ENCODE data around the gene RNF8.

Gene RNF8

GRCh38 chr6:37406726-37407341, 53.1 kb downstream of the RNF8 start:
- no peaks in the 10 kb centered on the region for H3K36me3 ChIP-seq
- H3K4me3 ChIP-seq (ENCODE audit: low read depth, low read length): no peak overlapping the region
- no peaks in the 10 kb centered on the region for H3K9me3 ChIP-seq
- TF ChIP-seq, protein P1, sequence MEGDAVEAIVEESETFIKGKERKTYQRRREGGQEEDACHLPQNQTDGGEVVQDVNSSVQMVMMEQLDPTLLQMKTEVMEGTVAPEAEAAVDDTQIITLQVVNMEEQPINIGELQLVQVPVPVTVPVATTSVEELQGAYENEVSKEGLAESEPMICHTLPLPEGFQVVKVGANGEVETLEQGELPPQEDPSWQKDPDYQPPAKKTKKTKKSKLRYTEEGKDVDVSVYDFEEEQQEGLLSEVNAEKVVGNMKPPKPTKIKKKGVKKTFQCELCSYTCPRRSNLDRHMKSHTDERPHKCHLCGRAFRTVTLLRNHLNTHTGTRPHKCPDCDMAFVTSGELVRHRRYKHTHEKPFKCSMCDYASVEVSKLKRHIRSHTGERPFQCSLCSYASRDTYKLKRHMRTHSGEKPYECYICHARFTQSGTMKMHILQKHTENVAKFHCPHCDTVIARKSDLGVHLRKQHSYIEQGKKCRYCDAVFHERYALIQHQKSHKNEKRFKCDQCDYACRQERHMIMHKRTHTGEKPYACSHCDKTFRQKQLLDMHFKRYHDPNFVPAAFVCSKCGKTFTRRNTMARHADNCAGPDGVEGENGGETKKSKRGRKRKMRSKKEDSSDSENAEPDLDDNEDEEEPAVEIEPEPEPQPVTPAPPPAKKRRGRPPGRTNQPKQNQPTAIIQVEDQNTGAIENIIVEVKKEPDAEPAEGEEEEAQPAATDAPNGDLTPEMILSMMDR (IDR thresholded peaks at IDR 0.05; ENCODE audit: low read depth, low read length): no peak
- 0 out of 2 replicates have a peak, but pooled peaks cover 3% of the 10 kb centered on the region for H3K4me1 ChIP-seq
- DNase-seq: no peak
- H3K27me3 ChIP-seq: no peaks in the 10 kb centered on the region

DNA sequence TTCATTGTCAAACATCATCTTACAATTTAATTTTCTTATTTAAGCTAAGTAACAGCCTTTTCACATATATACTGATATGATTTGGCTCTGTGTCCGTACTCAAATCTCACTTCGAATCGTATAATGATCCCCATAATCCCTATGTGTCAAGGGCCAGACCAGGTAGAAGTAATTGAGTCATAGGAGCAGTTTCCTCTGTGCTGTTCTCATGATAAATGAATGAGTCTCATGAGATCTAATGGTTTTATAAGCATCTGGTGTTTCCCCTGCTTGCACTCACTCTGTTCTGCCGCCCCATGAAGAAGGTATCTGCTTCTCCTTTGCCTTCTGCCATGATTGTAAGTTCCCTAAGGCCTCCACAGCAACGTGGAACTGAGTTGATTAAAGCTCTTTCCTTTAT, 54.2 kb downstream of the RNF8 start:
- DNase-seq: no peak
- no peak overlapping the region for H3K4me3 ChIP-seq (ENCODE audit: low read depth, low read length)
- no peaks in the 10 kb centered on the region for H3K4me1 ChIP-seq
- TF ChIP-seq, protein P1 (IDR thresholded peaks at IDR 0.05; ENCODE audit: low read depth, low read length): no peak
- no peaks in the 10 kb centered on the region for H3K36me3 ChIP-seq
- H3K27me3 ChIP-seq: no peaks in the 10 kb centered on the region
- no peaks in the 10 kb centered on the region for H3K9me3 ChIP-seq

- no peak overlapping the region for H3K4me3 ChIP-seq (ENCODE audit: low read depth, low read length)
- no peaks in the 10 kb centered on the region for H3K9me3 ChIP-seq
- no peak for DNase-seq
- no peaks in the 10 kb centered on the region for H3K4me1 ChIP-seq
- H3K36me3 ChIP-seq: no peaks in the 10 kb centered on the region
- no peaks in the 10 kb centered on the region for H3K27me3 ChIP-seq
- TF ChIP-seq, protein P1 (IDR thresholded peaks at IDR 0.05; ENCODE audit: low read depth, low read length): no peak
These were observed 55.7 kb downstream of the RNF8 start for GRCh38 chr6:37409501-37409900.

- DNase-seq: no peak
- H3K27me3 ChIP-seq: no peaks in the 10 kb centered on the region
- TF ChIP-seq, protein P1 (IDR thresholded peaks at IDR 0.05; ENCODE audit: low read depth, low read length): no peak
These were observed 63.6 kb downstream of the RNF8 start for GRCh38 chr6:37417393-37417792.

DNA sequence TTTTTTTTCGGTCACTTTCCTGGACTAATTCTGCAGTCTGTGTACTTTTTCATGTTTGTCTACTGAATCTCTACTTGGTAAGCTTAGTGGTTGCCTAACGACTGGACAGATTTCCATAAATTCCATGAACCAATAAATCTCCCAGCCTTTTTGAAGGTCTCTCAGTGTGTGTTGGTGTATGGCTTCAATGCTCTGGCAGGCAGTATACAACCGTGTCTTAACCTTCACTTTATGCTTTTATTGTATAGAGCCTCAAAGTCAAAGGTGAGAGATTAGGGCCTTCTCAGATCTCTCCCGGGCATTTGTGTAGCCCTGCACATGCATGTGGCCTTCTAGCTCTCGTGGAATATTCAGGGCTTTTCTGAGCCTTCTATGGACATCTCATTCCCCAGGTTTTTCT, 64.9 kb downstream of the RNF8 start:
- peaks cover 4% of the 10 kb centered on the region for H3K4me1 ChIP-seq
- H3K27me3 ChIP-seq: no peaks in the 10 kb centered on the region
- no peak for DNase-seq
- TF ChIP-seq, protein P1 (IDR thresholded peaks at IDR 0.05; ENCODE audit: low read depth, low read length): no peak
- no peak overlapping the region for H3K4me3 ChIP-seq (ENCODE audit: low read depth, low read length)
- H3K9me3 ChIP-seq: no peaks in the 10 kb centered on the region; the same call in 1 of the 2 replicates
- H3K36me3 ChIP-seq: no peaks in the 10 kb centered on the region

More at GRCh38 chr6:37417393-37417792, 63.6 kb downstream of the RNF8 start:
- no peak overlapping the region for H3K4me3 ChIP-seq (ENCODE audit: low read depth, low read length)
- H3K4me1 ChIP-seq: no peaks in the 10 kb centered on the region
- H3K9me3 ChIP-seq: no peaks in the 10 kb centered on the region; the same call in 1 of the 2 replicates
- no peaks in the 10 kb centered on the region for H3K36me3 ChIP-seq

DNA sequence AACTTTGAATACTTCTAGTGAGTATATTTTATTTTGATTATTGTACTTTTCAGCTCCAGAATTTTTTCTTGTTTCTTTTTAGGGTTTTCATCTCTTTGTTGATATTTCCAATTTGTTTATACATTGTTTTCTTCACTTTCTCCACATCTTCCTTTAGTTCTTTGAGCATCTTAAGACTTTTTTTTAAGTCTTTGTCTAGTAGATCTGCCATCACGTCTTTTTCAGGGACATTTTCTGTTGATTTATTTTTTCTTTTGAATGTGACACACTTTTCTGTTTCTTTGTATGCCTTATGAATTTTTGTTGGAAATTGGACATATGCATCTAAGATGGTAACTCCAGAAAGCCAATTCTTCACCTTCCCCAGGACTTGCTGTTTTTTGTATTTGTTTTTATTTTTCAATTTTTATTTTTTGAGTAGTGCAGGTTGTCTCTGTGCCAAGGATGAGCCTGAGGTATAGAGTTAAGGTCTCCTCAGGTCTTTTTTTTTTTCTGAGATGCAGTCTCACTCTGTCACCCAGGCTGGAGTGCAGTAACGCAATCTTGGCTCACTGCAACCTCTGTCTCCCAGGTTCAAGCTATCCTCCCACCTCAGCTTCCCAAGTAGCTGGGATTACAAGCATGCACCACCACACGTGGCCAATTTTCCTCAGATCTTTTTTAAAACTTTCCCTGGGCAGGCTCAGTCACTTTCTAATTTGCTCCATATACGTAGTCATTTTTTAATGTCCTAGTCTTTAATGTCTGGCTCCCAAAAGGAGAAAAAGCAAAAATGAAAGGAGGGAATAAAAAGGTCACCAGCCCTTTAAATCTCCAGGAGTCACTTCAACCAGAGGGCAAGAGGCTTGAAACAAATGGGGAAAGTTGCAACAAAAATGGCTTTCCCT, 72.5 kb downstream of the RNF8 start:
- TF ChIP-seq, protein P1 (IDR thresholded peaks at IDR 0.05; ENCODE audit: low read depth, low read length): no peak
- H3K4me1 ChIP-seq: peaks cover 4% of the 10 kb centered on the region

More for the DNA sequence above, 72.5 kb downstream of the RNF8 start:
- no peaks in the 10 kb centered on the region for H3K27me3 ChIP-seq
- no peak overlapping the region for H3K4me3 ChIP-seq (ENCODE audit: low read depth, low read length)
- no peaks in the 10 kb centered on the region for H3K9me3 ChIP-seq
- no peaks in the 10 kb centered on the region for H3K36me3 ChIP-seq
- DNase-seq: no peak
